Smooth muscle cell (in vitro differentiated cells): ENCODE results near the gene DOCK4. TPM values are rescaled to one million over a fixed set of nuclear protein-coding genes. Genes with fewer than 3 reads are reported as not detected.
A peak's percentile ranks its signal among the peaks of the same experiment; 100 is the strongest.

Source experiments
- DNase-seq: peaks from one replicate; lab custom pipeline; 2025; ENCODE audit not compliant: unreplicated experiment; lab: John Stamatoyannopoulos, UW
- H2AFZ ChIP-seq: fragments of 200-600 bp; sonication (generic); 2 replicates; pipeline ENCODE4 v1.6.0; 2016; ENCODE audit warnings: antibody characterized with exemption, low read depth, mild to moderate bottlenecking
- H3F3A ChIP-seq: fragments of 200-600 bp; sonication (generic); 2 replicates; pipeline ENCODE4 v1.6.0; 2017; ENCODE audit warnings: antibody characterized with exemption, low read depth
- H3K27ac ChIP-seq: fragments of 200-600 bp; sonication (generic); 2 replicates; pipeline ENCODE4 v1.5.1; 2016; ENCODE audit warnings: low read depth, mild to moderate bottlenecking
- H3K27me3 ChIP-seq: fragments of 200-600 bp; sonication (generic); 2 replicates; pipeline ENCODE4 v1.6.1; 2016; ENCODE audit warnings: low read depth, mild to moderate bottlenecking
- H3K36me3 ChIP-seq: fragments of 200-600 bp; sonication (generic); 2 replicates; pipeline ENCODE4 v1.5.1; 2016; ENCODE audit warnings: low read depth
- H3K4me1 ChIP-seq: fragments of 200-600 bp; sonication (generic); 2 replicates; pipeline ENCODE4 v1.5.1; 2016; ENCODE audit warnings: low read depth
- H3K4me2 ChIP-seq: fragments of 200-600 bp; sonication (generic); 2 replicates; pipeline ENCODE4 v1.6.0; 2016; ENCODE audit warnings: mild to moderate bottlenecking
- H3K4me3 ChIP-seq: fragments of 200-600 bp; sonication (generic); 2 replicates; pipeline ENCODE4 v1.5.1; 2016; ENCODE audit warnings: mild to moderate bottlenecking
- H3K79me2 ChIP-seq: fragments of 200-600 bp; sonication (generic); 2 replicates; pipeline ENCODE4 v1.6.0; 2016; ENCODE audit warnings: low read depth, mild to moderate bottlenecking
- H3K9ac ChIP-seq: fragments of 200-600 bp; sonication (generic); 2 replicates; pipeline ENCODE4 v1.6.0; 2016; ENCODE audit warnings: low read depth
- H3K9me3 ChIP-seq: fragments of 200-600 bp; sonication (generic); replicated peaks from 2 replicates; pipeline ENCODE4 v1.5.1; 2016; ENCODE audit warnings: low read depth
- H4K20me1 ChIP-seq: fragments of 200-600 bp; sonication (generic); 2 replicates; pipeline ENCODE4 v1.6.0; 2016; ENCODE audit warnings: low read depth
- WGBS: methylation state at CpG from one replicate; pipeline ENCODE4 v1.1.7; 2016; ENCODE audit warnings: low lambda C conversion rate; 5-methylcytosine and 5-hydroxymethylcytosine counted together
- polyA plus RNA-seq: library from polyadenylated mRNA; unstranded; fragments of >200 nt; fragmentation: Nextera tagmentation; extraction: Ambion mirVana; gene quantifications from 2 replicates; pipeline ENCODE4 v1.2.1, GENCODE V29; 2016
- total RNA-seq: library from RNA; depleted of rRNA; stranded (reverse); fragments of >200 nt; gene quantifications from 2 replicates; pipeline ENCODE4 v1.2.3, GENCODE V29; 2014
- TF ChIP-seq, protein P1 (sequence below): fragments of 200-600 bp; sonication (generic); IDR thresholded peaks from 2 replicates; pipeline ENCODE4 v1.5.1; 2017; ENCODE audit warnings: borderline replicate concordance, mild to moderate bottlenecking, antibody characterized with exemption; ENCODE audit not compliant: insufficient read depth, poor library complexity, severe bottlenecking

Gene DOCK4
- total and polyA plus RNA-seq, 2 experiments from 2014 or later = 7.4 to 20.5 TPM

DNA sequence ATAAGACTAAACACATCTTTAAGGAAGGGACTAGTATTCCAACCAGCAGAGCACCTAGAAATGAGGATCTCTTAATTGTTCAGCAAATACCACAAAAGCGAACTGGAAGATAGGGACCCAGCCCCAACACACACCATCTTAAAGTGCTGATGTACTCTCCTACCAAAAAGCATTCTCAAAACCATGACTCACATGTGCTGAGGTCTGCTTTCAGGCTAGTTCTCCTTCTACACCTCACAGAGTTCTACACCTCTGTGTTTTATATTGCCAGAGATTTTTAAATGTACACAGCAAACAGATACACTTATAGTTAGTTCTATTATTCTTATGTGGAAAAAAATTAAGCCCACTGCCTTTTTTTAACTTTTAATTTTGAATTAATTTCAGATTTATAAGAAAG is 191.9 kb downstream of the DOCK4 start:
- no peaks in the 10 kb centered on the region for H3K36me3 ChIP-seq
- no peaks in the 10 kb centered on the region for H3K79me2 ChIP-seq
- no peaks in the 10 kb centered on the region for H3K27me3 ChIP-seq
- H3K9ac ChIP-seq = no peak overlapping the region
- no peaks in the 10 kb centered on the region for H4K20me1 ChIP-seq
- no peaks in the 10 kb centered on the region for H3K9me3 ChIP-seq
- no peak overlapping the region for H3K27ac ChIP-seq
- H3K4me3 ChIP-seq = no peak overlapping the region
- WGBS = 97% methylated on average over 1 of the region's 1 CpG
- H3K4me1 ChIP-seq = peaks cover 12% of the 10 kb centered on the region
- DNase-seq = no peak
- H2AFZ ChIP-seq = no peak overlapping the region
- H3K4me2 ChIP-seq = no peak overlapping the region
- no peaks in the 10 kb centered on the region for H3F3A ChIP-seq
- TF ChIP-seq, protein P1, sequence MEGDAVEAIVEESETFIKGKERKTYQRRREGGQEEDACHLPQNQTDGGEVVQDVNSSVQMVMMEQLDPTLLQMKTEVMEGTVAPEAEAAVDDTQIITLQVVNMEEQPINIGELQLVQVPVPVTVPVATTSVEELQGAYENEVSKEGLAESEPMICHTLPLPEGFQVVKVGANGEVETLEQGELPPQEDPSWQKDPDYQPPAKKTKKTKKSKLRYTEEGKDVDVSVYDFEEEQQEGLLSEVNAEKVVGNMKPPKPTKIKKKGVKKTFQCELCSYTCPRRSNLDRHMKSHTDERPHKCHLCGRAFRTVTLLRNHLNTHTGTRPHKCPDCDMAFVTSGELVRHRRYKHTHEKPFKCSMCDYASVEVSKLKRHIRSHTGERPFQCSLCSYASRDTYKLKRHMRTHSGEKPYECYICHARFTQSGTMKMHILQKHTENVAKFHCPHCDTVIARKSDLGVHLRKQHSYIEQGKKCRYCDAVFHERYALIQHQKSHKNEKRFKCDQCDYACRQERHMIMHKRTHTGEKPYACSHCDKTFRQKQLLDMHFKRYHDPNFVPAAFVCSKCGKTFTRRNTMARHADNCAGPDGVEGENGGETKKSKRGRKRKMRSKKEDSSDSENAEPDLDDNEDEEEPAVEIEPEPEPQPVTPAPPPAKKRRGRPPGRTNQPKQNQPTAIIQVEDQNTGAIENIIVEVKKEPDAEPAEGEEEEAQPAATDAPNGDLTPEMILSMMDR = no peak

- WGBS = 98% methylated on average over 5 of the region's 5 CpGs
- Histone ChIP-seq H3K79me2 (no peaks in the 10 kb centered on the region), H3K4me2 (no peak overlapping the region), H3K4me1 (peaks cover 12% of the 10 kb centered on the region), H3F3A (no peaks in the 10 kb centered on the region), H3K9ac (no peak overlapping the region), H3K27ac (no peak overlapping the region), H3K36me3 (no peaks in the 10 kb centered on the region), H4K20me1 (no peaks in the 10 kb centered on the region), H3K4me3 (no peak overlapping the region), H3K27me3 (no peaks in the 10 kb centered on the region), H2AFZ (no peak overlapping the region), H3K9me3 (no peaks in the 10 kb centered on the region)
- DNase-seq = no peak
- TF ChIP-seq, protein P1 = no peak
Observed at GRCh38 chr7:112013274-112013673, 192.9 kb downstream of the DOCK4 start.

DNA sequence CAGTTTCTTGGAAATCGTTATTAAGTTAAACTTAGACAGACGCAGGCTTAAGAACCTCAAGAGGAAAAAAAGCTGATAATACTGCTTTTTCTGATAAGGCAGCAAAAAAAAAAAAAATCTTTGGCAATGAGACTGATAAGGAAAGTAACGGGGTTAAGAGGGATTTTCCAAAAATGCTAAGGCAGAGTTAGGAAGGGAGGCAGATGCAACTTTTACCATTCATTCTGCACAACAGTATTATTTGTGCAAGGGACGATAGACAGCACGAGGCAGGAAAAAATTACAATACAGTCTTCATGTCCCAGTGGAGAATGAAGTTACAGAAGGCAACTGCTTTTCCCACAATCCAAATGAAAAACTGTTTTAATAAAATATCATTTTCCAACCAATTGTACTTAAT is 194.0 kb downstream of the DOCK4 start:
- Histone ChIP-seq H2AFZ (no peak overlapping the region), H3K27me3 (no peaks in the 10 kb centered on the region), H3K9ac (no peak overlapping the region), H3K36me3 (no peaks in the 10 kb centered on the region), H3K4me2 (peak overlapping the region; percentile 76), H3K4me3 (peak overlapping the region; percentile 18), H3K79me2 (no peaks in the 10 kb centered on the region), H3K9me3 (no peaks in the 10 kb centered on the region), H3K27ac (no peak overlapping the region), H3F3A (no peaks in the 10 kb centered on the region), H3K4me1 (peaks cover 12% of the 10 kb centered on the region), H4K20me1 (no peaks in the 10 kb centered on the region)
- no peak for DNase-seq
- WGBS = 17% methylated on average over 5 of the region's 5 CpGs
- TF ChIP-seq, protein P1 = no peak

- Histone ChIP-seq H3K27me3 (no peaks in the 10 kb centered on the region), H2AFZ (no peak overlapping the region), H3K79me2 (no peaks in the 10 kb centered on the region), H3F3A (no peaks in the 10 kb centered on the region), H3K36me3 (no peaks in the 10 kb centered on the region), H3K9me3 (no peaks in the 10 kb centered on the region), H3K4me1 (peaks cover 12% of the 10 kb centered on the region), H3K4me2 (no peak overlapping the region), H3K9ac (no peak overlapping the region), H3K27ac (no peak overlapping the region), H4K20me1 (no peaks in the 10 kb centered on the region), H3K4me3 (no peak overlapping the region)
- 76% methylated on average over 4 of the region's 4 CpGs for WGBS
- TF ChIP-seq, protein P1 = no peak
- DNase-seq = no peak
Observed at GRCh38 chr7:112010994-112011393, 195.2 kb downstream of the DOCK4 start.
